Upper lobe of left lung (tissue), 4 donors: ENCODE measurements around the gene OTOG.

Experiments
- POLR2AphosphoS5 ChIP-seq, 2 donors: sonication (generic); formaldehyde crosslinking; IDR thresholded peaks; one replicate each; pipeline ENCODE4 v1.5.1; 2017; ENCODE audit warnings: antibody characterized with exemption in 2 of 2
- TF ChIP-seq, protein P1 (sequence below), 6 experiments: fragments of 450-650 bp in 4 of 6; fragments of 200-600 bp in 2 of 6; sonication (generic) in 2 of 6; IDR thresholded peaks; one replicate each; pipeline ENCODE4 v1.5.1; 2016 to 2019; ENCODE audit warnings: antibody characterized with exemption in 6 of 6

- TF ChIP-seq, protein P1, sequence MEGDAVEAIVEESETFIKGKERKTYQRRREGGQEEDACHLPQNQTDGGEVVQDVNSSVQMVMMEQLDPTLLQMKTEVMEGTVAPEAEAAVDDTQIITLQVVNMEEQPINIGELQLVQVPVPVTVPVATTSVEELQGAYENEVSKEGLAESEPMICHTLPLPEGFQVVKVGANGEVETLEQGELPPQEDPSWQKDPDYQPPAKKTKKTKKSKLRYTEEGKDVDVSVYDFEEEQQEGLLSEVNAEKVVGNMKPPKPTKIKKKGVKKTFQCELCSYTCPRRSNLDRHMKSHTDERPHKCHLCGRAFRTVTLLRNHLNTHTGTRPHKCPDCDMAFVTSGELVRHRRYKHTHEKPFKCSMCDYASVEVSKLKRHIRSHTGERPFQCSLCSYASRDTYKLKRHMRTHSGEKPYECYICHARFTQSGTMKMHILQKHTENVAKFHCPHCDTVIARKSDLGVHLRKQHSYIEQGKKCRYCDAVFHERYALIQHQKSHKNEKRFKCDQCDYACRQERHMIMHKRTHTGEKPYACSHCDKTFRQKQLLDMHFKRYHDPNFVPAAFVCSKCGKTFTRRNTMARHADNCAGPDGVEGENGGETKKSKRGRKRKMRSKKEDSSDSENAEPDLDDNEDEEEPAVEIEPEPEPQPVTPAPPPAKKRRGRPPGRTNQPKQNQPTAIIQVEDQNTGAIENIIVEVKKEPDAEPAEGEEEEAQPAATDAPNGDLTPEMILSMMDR (IDR thresholded peaks at IDR 0.05) = no peak
- TF ChIP-seq POLR2AphosphoS5 (IDR thresholded peaks at IDR 0.05) = no peak
These were observed 57.3 kb downstream of the OTOG start for GRCh38 chr11:17604201-17604914.
